ENCODE results near the gene KCNJ10.

KCNJ10 gene

GRCh38 chr1:159990005-159990404 is 80.0 kb downstream of the KCNJ10 start:
- DNase-seq (ENCODE audit: low read depth), result no peak

GRCh38 chr1:159989581-159989980 is 80.4 kb downstream of the KCNJ10 start:
- DNase-seq (ENCODE audit: low read depth), result no peak

GRCh38 chr1:159988006-159988405 is 82.0 kb downstream of the KCNJ10 start:
- no peak for DNase-seq (ENCODE audit: low read depth)

GRCh38 chr1:159987186-159987585 is 82.8 kb downstream of the KCNJ10 start:
- DNase-seq (ENCODE audit: low read depth), result no peak

- DNase-seq (ENCODE audit: low read depth), result no peak
These were observed 83.4 kb downstream of the KCNJ10 start for GRCh38 chr1:159986531-159986930.

- no peak for DNase-seq (ENCODE audit: low read depth)
These were observed 83.9 kb downstream of the KCNJ10 start for GRCh38 chr1:159986093-159986492.

GRCh38 chr1:159985473-159985872 is 84.5 kb downstream of the KCNJ10 start:
- DNase-seq (ENCODE audit: low read depth), result no peak

GRCh38 chr1:159983681-159984080 is 86.3 kb downstream of the KCNJ10 start:
- no peak for DNase-seq (ENCODE audit: low read depth)

- no peak for DNase-seq (ENCODE audit: low read depth)
These were observed 87.7 kb downstream of the KCNJ10 start for GRCh38 chr1:159982280-159982679.

GRCh38 chr1:159981351-159982055 is 88.5 kb downstream of the KCNJ10 start:
- no peak for DNase-seq (ENCODE audit: low read depth)

- no peak for DNase-seq (ENCODE audit: low read depth)
These were observed 89.2 kb downstream of the KCNJ10 start for GRCh38 chr1:159980786-159981185.

GRCh38 chr1:159980076-159980475 is 89.9 kb downstream of the KCNJ10 start:
- DNase-seq (ENCODE audit: low read depth), result no peak

GRCh38 chr1:159979257-159979656 is 90.7 kb downstream of the KCNJ10 start:
- no peak for DNase-seq (ENCODE audit: low read depth)

- no peak for DNase-seq (ENCODE audit: low read depth)
These were observed 91.9 kb downstream of the KCNJ10 start for GRCh38 chr1:159978107-159978398.

GRCh38 chr1:159977364-159978106 is 92.4 kb downstream of the KCNJ10 start:
- DNase-seq (ENCODE audit: low read depth), result no peak

GRCh38 chr1:159974350-159974965 is 95.5 kb downstream of the KCNJ10 start:
- no peak for DNase-seq (ENCODE audit: low read depth)

- DNase-seq (ENCODE audit: low read depth), result no peak
These were observed 96.5 kb downstream of the KCNJ10 start for GRCh38 chr1:159973350-159973940.

GRCh38 chr1:159972443-159973205 is 97.3 kb downstream of the KCNJ10 start:
- no peak for DNase-seq (ENCODE audit: low read depth)

GRCh38 chr1:159970932-159971342 is 99.0 kb downstream of the KCNJ10 start:
- no peak for DNase-seq (ENCODE audit: low read depth)

- DNase-seq (ENCODE audit: low read depth), result no peak
These were observed 101.1 kb downstream of the KCNJ10 start for GRCh38 chr1:159968901-159969300.

- DNase-seq (ENCODE audit: low read depth), result no peak
These were observed 104.7 kb downstream of the KCNJ10 start for GRCh38 chr1:159965263-159965662.

- DNase-seq (ENCODE audit: low read depth), result no peak
These were observed 105.8 kb downstream of the KCNJ10 start for GRCh38 chr1:159964144-159964543.

Data from stimulated activated CD8-positive, alpha-beta memory T cell treated with anti-CD3 and anti-CD28 coated beads, Interleukin-7, amount 100 ng/mL, for 24 hours (primary cell).